Measurements from ENCODE around the gene CHKB.

CHKB gene

DNA sequence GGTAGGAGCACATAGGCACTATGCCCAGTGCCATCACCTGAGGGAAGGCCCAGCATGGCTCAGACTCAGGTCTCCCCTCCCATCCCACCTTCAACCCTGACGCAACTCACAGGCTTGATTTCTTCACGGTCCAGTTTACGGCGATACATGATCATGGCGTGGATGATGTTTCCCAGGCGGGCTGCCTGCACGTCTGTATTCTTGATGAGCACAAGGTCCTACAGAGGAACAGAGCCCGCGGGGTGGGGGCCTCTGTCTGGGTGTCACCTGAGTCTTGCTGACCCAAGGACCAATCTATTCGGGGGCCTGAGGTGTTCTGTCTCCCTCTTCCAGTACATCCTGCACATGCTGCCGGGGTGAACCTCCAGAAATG is 8.3 kb downstream of the CHKB start:
- no peak for DNase-seq (ENCODE audit: low spot score)

GRCh38 chr22:50573491-50574382 is 8.9 kb downstream of the CHKB start:
- DNase-seq (ENCODE audit: low spot score): no peak

DNA sequence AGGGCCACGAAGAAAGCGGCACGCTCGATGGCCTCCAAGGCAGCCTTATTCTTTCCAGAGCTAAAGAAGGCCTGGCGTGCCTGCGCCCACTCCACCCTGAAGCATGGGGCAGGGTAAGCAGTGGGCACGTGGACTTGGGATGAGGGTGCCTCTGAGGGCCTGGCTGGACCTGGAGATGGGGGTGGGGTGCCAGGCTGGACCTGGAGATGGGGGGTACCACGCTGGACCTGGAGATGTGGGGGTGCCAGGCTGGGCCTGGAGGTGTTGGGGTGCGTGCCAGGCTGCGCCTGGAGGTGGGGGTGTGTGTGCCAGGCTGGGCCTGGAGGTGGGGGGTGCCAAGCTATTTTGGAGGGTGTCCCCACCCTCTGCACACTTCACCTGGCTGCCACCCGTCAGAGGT is 9.7 kb downstream of the CHKB start:
- DNase-seq (ENCODE audit: low spot score): no peak

GRCh38 chr22:50571264-50572175 is 11.1 kb downstream of the CHKB start:
- no peak for DNase-seq (ENCODE audit: low spot score)

GRCh38 chr22:50570861-50571260 is 11.8 kb downstream of the CHKB start:
- no peak for DNase-seq (ENCODE audit: low spot score)

GRCh38 chr22:50569896-50570535 is 12.6 kb downstream of the CHKB start:
- DNase-seq (ENCODE audit: low spot score): no peak

DNA sequence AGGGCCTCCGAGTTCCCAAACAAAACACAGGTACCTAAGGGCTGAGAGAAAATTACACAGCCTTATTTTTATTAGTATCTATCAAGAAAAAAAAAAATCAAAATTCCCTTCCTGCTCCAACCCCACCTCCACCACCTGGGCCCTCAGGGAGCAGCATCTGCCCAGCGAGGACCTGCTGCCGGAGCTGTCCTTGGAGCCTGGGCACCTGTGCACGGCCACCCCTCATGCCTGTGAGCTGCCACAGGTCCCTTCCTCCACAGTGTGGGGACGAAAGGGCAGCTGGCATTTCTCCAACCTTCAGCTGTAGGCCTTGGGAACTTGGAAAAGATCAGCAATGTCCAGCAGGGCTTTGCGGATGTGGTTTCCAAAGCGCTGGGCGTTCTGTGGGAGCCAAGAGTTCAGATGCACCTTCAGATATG is 13.6 kb downstream of the CHKB start:
- no peak for DNase-seq (ENCODE audit: low spot score)

DNA sequence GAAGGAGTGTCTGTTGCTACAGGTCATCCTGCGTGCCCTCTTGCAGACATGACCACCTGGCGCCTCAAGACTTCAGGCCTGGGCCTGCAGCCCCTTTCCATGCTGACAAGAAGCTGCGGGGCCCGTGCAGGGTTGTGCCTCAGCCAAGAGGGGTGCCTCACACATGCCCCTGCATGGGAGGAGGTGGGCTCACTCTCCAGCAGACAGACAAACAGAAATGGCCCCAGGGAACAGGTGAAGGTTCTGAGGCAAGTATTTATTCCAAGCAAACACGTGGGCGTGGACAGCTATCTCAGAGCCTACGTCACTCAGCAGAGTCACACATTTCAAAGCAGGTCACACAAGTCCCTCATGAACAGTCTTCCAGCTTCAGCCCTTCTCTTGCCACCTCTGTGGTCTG is 14.0 kb downstream of the CHKB start:
- DNase-seq (ENCODE audit: low spot score): no peak

DNA sequence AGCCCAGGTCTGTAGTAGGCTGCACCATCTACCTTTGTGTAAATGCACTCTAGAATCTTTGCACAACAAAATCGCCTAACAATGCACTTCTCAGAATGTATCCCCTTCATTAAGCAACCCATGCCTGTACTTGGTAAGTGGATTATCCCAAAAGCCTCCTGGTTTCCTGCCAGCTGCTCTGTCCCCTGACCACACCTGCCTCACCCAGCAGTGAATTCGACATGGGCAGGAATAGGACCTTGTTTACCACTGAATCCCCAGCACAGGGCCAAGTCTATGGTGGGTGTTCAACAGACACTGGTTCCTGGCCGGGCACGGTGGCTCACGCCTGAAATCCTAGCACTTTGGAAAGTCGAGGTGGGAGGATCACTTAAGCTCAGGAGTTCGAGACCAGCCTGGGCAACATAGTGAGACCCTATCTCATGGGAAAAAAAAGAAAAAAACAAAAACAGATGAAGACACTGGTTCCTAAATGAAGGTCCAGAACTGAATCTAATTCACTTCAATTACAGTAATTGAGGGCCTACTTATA is 14.9 kb downstream of the CHKB start:
- no peak for DNase-seq (ENCODE audit: low spot score)

- DNase-seq (ENCODE audit: low spot score): no peak
These were observed 18.4 kb downstream of the CHKB start for GRCh38 chr22:50564289-50564688.

DNA sequence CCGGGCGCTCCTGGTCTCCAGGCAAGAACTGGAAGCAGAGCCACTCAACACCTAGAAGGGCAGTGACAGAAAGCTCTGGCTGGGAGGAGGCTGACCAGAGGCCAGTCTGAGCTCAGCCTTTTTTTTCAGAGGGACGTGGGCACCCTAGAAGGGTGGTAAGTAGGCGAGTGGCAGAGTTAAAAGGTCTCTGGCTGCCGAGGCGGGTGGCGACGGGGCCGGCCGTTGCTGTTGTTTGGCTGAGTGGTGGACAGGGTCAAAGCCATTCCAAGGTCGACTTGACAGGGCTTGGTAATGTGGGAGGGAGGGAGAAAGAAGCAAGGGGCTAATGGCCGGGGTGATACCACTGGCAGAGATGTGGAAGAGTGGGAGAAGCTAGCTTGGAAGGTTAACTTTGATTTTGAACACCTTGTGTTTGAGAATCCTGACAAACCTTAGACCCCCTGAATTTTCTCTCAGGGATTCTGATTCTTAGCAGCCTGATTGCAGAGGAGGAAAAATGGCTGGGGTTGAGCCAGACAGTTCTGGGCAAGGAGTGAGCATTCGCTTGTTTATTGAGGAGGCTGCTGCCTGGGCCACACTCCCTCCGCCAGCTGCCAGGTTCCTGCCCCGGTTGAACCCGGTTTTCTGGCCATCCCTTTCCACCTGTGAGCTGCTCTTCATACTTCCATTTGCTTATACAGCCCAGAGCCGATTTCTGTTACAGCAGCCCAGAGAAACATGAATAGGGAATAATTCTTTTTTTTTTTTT is 19.1 kb downstream of the CHKB start:
- DNase-seq (ENCODE audit: low spot score): no peak

- peak; percentile 95 for DNase-seq (ENCODE audit: low spot score)
These were observed 19.9 kb downstream of the CHKB start, which contains the start of gene SYCE3 for GRCh38 chr22:50562523-50563412. SYCE3 (minus strand) TSS chr22:50562919; CDS start chr22:50556405, 6,514 bp downstream.

GRCh38 chr22:50561401-50562358 is 21.0 kb downstream of the CHKB start:
- no peak for DNase-seq (ENCODE audit: low spot score)

GRCh38 chr22:50560034-50560433 is 22.6 kb downstream of the CHKB start:
- no peak for DNase-seq (ENCODE audit: low spot score)

DNA sequence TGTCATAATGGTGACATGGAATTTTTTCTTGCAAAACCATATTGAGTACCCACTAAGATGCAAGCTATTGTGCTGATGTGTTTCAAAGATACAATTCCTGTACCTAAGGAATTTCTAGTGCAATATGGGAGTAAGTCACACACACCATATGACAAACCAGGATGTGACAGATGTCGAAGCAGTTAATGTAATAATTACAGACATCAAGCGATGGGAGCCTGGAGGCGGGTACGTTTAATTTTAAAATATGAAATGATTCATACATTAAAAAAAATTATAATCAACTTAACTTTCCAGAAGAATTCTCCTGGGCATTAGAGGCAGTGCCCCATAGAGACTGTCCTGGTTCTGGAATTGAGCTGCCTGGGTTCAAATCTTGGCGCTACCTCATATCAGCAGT is 25.9 kb downstream of the CHKB start:
- no peak for DNase-seq (ENCODE audit: low spot score)

- DNase-seq (ENCODE audit: low spot score): no peak
These were observed 29.3 kb downstream of the CHKB start for GRCh38 chr22:50553310-50553709.

GRCh38 chr22:50551160-50551752 is 31.4 kb downstream of the CHKB start:
- no peak for DNase-seq (ENCODE audit: low spot score)

GRCh38 chr22:50550395-50550794 is 32.3 kb downstream of the CHKB start:
- DNase-seq (ENCODE audit: low spot score): no peak
